HepG2 (cell line): ENCODE data around the gene YIF1A. TPM values are rescaled to one million over a fixed set of nuclear protein-coding genes. Genes with fewer than 3 reads are reported as not detected.

Experiments used
- NFE2 ChIP-seq: sonication (generic); formaldehyde crosslinking; IDR thresholded peaks from 2 replicates; pipeline ENCODE4 v1.4.0; 2020; ENCODE audit warnings: missing genetic modification reagents
- NR2F2 ChIP-seq: IDR thresholded peaks from 2 replicates; pipeline ENCODE4 v1.6.1; 2012; ENCODE audit warnings: low read depth, inconsistent platforms, borderline replicate concordance
- RNF2 ChIP-seq: fragments of 450-650 bp; conservative IDR thresholded peaks from 2 replicates; pipeline ENCODE4 v1.6.1; 2016; ENCODE audit warnings: low read depth
- SMAD3 ChIP-seq: sonication (generic); formaldehyde crosslinking; IDR thresholded peaks from 2 replicates; pipeline ENCODE4 v1.4.0; 2020; ENCODE audit warnings: missing genetic modification reagents
- SP2 ChIP-seq: sonication (generic); formaldehyde crosslinking; IDR thresholded peaks from 2 replicates; pipeline ENCODE4 v1.5.1; 2020; ENCODE audit warnings: mild to moderate bottlenecking, missing genetic modification reagents
- SP4 ChIP-seq: sonication (generic); formaldehyde crosslinking; IDR thresholded peaks from 2 replicates; pipeline ENCODE4 v1.8.1; 2023; ENCODE audit warnings: mild to moderate bottlenecking, missing genetic modification reagents
- TBX2 ChIP-seq: sonication (generic); formaldehyde crosslinking; IDR thresholded peaks from 2 replicates; pipeline ENCODE4 v1.5.0; 2020; ENCODE audit warnings: missing genetic modification reagents, mild to moderate bottlenecking, borderline replicate concordance
- ZFP36L2 ChIP-seq: sonication (generic); formaldehyde crosslinking; IDR thresholded peaks from 2 replicates; pipeline ENCODE4 v1.4.0; 2020; ENCODE audit warnings: missing genetic modification reagents
- ZNF12 ChIP-seq: sonication (generic); formaldehyde crosslinking; IDR thresholded peaks from 2 replicates; pipeline ENCODE4 v1.5.0; 2020; ENCODE audit warnings: missing genetic modification reagents
- ZNF563 ChIP-seq: sonication (generic); formaldehyde crosslinking; IDR thresholded peaks from 2 replicates; pipeline ENCODE4 v1.8.0; 2022; ENCODE audit warnings: mild to moderate bottlenecking, moderate library complexity, missing genetic modification reagents
- ZNF629 ChIP-seq: sonication (generic); formaldehyde crosslinking; conservative IDR thresholded peaks from 2 replicates; pipeline ENCODE4 v1.5.0; 2020; ENCODE audit warnings: missing genetic modification reagents
- ZNF773 ChIP-seq: sonication (generic); formaldehyde crosslinking; IDR thresholded peaks from 2 replicates; pipeline ENCODE4 v1.4.0; 2020; ENCODE audit warnings: missing genetic modification reagents, borderline replicate concordance
- ZNF777 ChIP-seq: sonication (generic); formaldehyde crosslinking; IDR thresholded peaks from 2 replicates; pipeline ENCODE4 v1.4.0; 2020; ENCODE audit warnings: missing genetic modification reagents
- polyA plus RNA-seq, 8 experiments: library from polyadenylated mRNA; depleted of rRNA in 3 of 8; stranded (reverse) in 7 of 8; unstranded in 1 of 8; fragments of >200 nt; fragmentation: Illumina TruSeq in 4 of 8; extraction: Trizol in 4 of 8; gene quantifications; 2 replicates each; pipeline versions ENCODE4 v1.2.1 to v1.2.3, GENCODE V29; 2011 to 2016; ENCODE audit warnings: low read depth in 4 of 8, missing spikeins in 1 of 8, mixed read lengths in 1 of 8; ENCODE audit not compliant: insufficient read depth in 1 of 8
- total RNA-seq, 5 experiments: library from RNA; depleted of rRNA; stranded (reverse); fragments of >200 nt; fragmentation: Illumina TruSeq; extraction: Trizol; gene quantifications; 2 replicates each; pipeline ENCODE4 v1.2.3, GENCODE V29; 2016; ENCODE audit warnings: low read depth in 1 of 5
- TF ChIP-seq, protein P1 (sequence below): sonication (generic); formaldehyde crosslinking; IDR thresholded peaks from 2 replicates; pipeline ENCODE4 v1.4.0; 2020; ENCODE audit warnings: mild to moderate bottlenecking, low read depth, missing genetic modification reagents
- TF ChIP-seq, protein P2 (sequence below): sonication (generic); formaldehyde crosslinking; IDR thresholded peaks from 2 replicates; pipeline ENCODE4 v1.5.0; 2020; ENCODE audit warnings: mild to moderate bottlenecking, missing genetic modification reagents
- TF ChIP-seq, protein P3 (sequence below): sonication (generic); formaldehyde crosslinking; IDR thresholded peaks from 2 replicates; pipeline ENCODE4 v1.5.0; 2020; ENCODE audit warnings: mild to moderate bottlenecking, missing genetic modification reagents
- TF ChIP-seq, protein P4 (sequence below): sonication (generic); formaldehyde crosslinking; IDR thresholded peaks from 2 replicates; pipeline ENCODE4 v1.8.0; 2023; ENCODE audit warnings: mild to moderate bottlenecking, missing genetic modification reagents
- TF ChIP-seq, protein P5 (sequence below): IDR thresholded peaks from 2 replicates; pipeline ENCODE4 v1.6.1; 2012; ENCODE audit warnings: inconsistent platforms
- TF ChIP-seq, protein P6 (sequence below): sonication (generic); formaldehyde crosslinking; IDR thresholded peaks from 2 replicates; pipeline ENCODE4 v1.8.1; 2023; ENCODE audit warnings: mild to moderate bottlenecking, moderate library complexity, missing genetic modification reagents
- TF ChIP-seq, protein P7 (sequence below): sonication (generic); formaldehyde crosslinking; conservative IDR thresholded peaks from 2 replicates; pipeline ENCODE4 v1.4.0; 2020; ENCODE audit warnings: missing genetic modification reagents

YIF1A gene
- total and polyA plus RNA-seq, 2 of the 13 experiments (the other 11 are each of a cell fraction or from before 2014, with no cell fraction given): 133 to 145 TPM

DNA sequence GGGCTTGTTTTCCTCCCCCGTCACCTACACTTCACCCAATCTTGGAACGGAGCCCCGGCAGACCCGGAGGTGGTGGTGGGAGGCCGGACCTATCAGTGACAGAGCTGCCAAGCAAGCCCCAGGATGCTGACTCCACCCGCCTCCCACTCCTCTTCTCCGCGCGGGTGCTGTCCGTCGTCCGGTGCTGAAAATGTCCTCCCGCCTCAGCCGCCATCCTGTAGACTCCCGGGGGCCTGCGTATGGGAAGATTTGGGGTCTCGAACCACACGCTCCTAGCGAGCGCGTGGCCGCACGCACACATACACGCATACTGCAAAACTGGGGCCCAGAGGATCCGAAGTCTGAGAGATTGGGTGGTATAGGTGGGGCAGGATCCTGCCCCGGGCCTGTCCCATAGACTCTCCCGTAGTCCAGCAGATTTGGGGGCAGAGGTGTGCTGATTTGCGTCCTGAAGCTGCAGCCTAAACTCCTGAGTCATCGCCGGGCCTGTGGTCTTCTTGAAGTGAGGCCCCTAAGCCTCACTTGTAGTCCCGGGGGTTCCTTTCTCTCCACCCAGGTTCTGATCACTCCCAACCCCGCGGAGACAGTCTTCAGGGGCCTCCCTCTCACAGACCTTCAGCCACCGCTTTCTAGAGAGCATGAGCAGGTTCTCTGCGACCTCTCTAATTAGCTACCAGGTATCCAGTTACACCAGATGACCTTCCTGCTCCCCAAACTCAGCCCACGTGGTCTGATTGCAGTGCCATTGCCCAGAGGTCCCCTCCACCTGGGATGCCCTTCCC lies 796 bp upstream of the YIF1A start (continued):
- peak; percentile 20; the same call in 1 of the 2 replicates for TF ChIP-seq SMAD3 (CRISPR knock-in tag)
- peak; percentile 89 for TF ChIP-seq ZNF563 (CRISPR knock-in tag)
- TF ChIP-seq, protein P1, sequence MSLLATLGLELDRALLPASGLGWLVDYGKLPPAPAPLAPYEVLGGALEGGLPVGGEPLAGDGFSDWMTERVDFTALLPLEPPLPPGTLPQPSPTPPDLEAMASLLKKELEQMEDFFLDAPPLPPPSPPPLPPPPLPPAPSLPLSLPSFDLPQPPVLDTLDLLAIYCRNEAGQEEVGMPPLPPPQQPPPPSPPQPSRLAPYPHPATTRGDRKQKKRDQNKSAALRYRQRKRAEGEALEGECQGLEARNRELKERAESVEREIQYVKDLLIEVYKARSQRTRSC (CRISPR knock-in tag): 0 out of 2 replicates have a peak, but pooled peaks have one; percentile 48
- TF ChIP-seq RNF2: 0 out of 2 replicates have a peak, but pooled peaks have one; percentile 31
- peak; percentile 81 for TF ChIP-seq ZNF12 (CRISPR knock-in tag)
- TF ChIP-seq, protein P2, sequence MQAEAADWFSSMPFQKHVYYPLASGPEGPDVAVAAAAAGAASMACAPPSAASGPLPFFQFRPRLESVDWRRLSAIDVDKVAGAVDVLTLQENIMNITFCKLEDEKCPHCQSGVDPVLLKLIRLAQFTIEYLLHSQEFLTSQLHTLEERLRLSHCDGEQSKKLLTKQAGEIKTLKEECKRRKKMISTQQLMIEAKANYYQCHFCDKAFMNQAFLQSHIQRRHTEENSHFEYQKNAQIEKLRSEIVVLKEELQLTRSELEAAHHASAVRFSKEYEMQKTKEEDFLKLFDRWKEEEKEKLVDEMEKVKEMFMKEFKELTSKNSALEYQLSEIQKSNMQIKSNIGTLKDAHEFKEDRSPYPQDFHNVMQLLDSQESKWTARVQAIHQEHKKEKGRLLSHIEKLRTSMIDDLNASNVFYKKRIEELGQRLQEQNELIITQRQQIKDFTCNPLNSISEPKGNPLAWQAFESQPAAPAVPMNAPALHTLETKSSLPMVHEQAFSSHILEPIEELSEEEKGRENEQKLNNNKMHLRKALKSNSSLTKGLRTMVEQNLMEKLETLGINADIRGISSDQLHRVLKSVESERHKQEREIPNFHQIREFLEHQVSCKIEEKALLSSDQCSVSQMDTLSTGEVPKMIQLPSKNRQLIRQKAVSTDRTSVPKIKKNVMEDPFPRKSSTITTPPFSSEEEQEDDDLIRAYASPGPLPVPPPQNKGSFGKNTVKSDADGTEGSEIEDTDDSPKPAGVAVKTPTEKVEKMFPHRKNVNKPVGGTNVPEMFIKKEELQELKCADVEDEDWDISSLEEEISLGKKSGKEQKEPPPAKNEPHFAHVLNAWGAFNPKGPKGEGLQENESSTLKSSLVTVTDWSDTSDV (CRISPR knock-in tag): no peak
- TF ChIP-seq, protein P3, sequence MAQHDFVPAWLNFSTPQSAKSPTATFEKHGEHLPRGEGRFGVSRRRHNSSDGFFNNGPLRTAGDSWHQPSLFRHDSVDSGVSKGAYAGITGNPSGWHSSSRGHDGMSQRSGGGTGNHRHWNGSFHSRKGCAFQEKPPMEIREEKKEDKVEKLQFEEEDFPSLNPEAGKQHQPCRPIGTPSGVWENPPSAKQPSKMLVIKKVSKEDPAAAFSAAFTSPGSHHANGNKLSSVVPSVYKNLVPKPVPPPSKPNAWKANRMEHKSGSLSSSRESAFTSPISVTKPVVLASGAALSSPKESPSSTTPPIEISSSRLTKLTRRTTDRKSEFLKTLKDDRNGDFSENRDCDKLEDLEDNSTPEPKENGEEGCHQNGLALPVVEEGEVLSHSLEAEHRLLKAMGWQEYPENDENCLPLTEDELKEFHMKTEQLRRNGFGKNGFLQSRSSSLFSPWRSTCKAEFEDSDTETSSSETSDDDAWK (CRISPR knock-in tag): no peak
- TF ChIP-seq SP2 (CRISPR knock-in tag): no peak
- TF ChIP-seq, protein P4, sequence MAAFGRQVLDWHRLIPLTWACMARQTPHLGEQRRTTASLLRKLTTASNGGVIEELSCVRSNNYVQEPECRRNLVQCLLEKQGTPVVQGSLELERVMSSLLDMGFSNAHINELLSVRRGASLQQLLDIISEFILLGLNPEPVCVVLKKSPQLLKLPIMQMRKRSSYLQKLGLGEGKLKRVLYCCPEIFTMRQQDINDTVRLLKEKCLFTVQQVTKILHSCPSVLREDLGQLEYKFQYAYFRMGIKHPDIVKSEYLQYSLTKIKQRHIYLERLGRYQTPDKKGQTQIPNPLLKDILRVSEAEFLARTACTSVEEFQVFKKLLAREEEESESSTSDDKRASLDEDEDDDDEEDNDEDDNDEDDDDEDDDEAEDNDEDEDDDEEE: peak; percentile 91; the same call in 1 of the 2 replicates
- TF ChIP-seq, protein P5, sequence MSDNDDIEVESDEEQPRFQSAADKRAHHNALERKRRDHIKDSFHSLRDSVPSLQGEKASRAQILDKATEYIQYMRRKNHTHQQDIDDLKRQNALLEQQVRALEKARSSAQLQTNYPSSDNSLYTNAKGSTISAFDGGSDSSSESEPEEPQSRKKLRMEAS: peak; percentile 68; the same call in 1 of the 2 replicates
- no peak for TF ChIP-seq NFE2 (CRISPR knock-in tag)
- TF ChIP-seq SP4: no peak; the same call in 1 of the 2 replicates
- no peak for TF ChIP-seq ZNF629
- TF ChIP-seq, protein P6, sequence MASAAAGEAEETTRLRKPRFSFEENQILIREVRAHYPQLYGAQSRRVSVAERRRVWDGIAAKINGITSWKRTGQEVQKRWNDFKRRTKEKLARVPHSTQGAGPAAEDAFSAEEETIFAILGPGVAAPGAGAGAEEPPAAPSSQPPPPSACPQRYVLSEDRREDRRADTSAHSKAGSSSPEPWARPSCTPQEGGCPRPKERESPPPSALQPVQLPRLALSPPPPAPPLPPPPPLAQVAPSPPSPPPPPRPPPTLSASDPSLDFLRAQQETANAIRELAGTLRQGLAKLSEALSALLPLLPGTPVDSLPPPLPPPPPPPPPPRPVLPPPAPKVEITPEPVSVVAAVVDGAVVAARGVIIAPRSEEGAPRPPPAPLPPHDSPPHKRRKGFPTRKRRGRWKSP (CRISPR knock-in tag): no peak; the same call in 1 of the 2 replicates
- TF ChIP-seq, protein P7, sequence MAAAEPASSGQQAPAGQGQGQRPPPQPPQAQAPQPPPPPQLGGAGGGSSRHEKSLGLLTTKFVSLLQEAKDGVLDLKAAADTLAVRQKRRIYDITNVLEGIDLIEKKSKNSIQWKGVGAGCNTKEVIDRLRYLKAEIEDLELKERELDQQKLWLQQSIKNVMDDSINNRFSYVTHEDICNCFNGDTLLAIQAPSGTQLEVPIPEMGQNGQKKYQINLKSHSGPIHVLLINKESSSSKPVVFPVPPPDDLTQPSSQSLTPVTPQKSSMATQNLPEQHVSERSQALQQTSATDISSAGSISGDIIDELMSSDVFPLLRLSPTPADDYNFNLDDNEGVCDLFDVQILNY (CRISPR knock-in tag): no peak
- no peak for TF ChIP-seq ZNF777 (CRISPR knock-in tag)
- TF ChIP-seq TBX2 (CRISPR knock-in tag): no peak; the same call in 1 of the 2 replicates
- no peak for TF ChIP-seq NR2F2
- 0 out of 2 replicates have a peak, but pooled peaks have one; percentile 68 for TF ChIP-seq ZFP36L2 (CRISPR knock-in tag)
- TF ChIP-seq ZNF773 (CRISPR knock-in tag): peak; percentile 90; the same call in 1 of the 2 replicates
